NCI-H146 (cell line): ENCODE results near the gene TRIM46.

Source experiments
- DNase-seq: peaks from one replicate; lab custom pipeline; 2025; lab: John Stamatoyannopoulos, UW

Gene TRIM46

GRCh38 chr1:155173478-155174323, at the start of gene TRIM46:
Gene TRIM46, plus strand, starts transcription at chr1:155173849. Its CDS starts 118 bp downstream, at chr1:155173967.
- DNase-seq, result peak; percentile 89

- DNase-seq, result no peak
Measured at GRCh38 chr1:155124503-155125463, 48.9 kb upstream of the TRIM46 start.

GRCh38 chr1:155125511-155125945, 48.1 kb upstream of the TRIM46 start:
- DNase-seq, result no peak

GRCh38 chr1:155125946-155126555, 47.6 kb upstream of the TRIM46 start:
- peak; percentile 68 for DNase-seq

- peak; percentile 40 for DNase-seq
Measured at GRCh38 chr1:155126556-155127104, 47.0 kb upstream of the TRIM46 start.

- peak; percentile 39 for DNase-seq
Measured at GRCh38 chr1:155127105-155127966, 46.3 kb upstream of the TRIM46 start, which contains the start of gene EFNA1. Gene EFNA1, plus strand, starts transcription at chr1:155127876. Its CDS starts 102 bp downstream, at chr1:155127978.

GRCh38 chr1:155127967-155128754, 45.5 kb upstream of the TRIM46 start:
- no peak for DNase-seq

GRCh38 chr1:155128755-155129473, 44.7 kb upstream of the TRIM46 start:
- no peak for DNase-seq

- no peak for DNase-seq
Measured at GRCh38 chr1:155130272-155131006, 43.2 kb upstream of the TRIM46 start.

- no peak for DNase-seq
Measured at GRCh38 chr1:155131285-155131684, 42.4 kb upstream of the TRIM46 start.

GRCh38 chr1:155131856-155132255, 41.8 kb upstream of the TRIM46 start:
- no peak for DNase-seq

GRCh38 chr1:155133799-155134281, 39.8 kb upstream of the TRIM46 start:
- DNase-seq, result no peak

- no peak for DNase-seq
Measured at GRCh38 chr1:155134322-155134721, 39.3 kb upstream of the TRIM46 start.

GRCh38 chr1:155134880-155135414, 38.7 kb upstream of the TRIM46 start:
- peak; percentile 77 for DNase-seq

GRCh38 chr1:155135415-155136028, 38.1 kb upstream of the TRIM46 start, which contains the start of gene SLC50A1:
Gene SLC50A1, plus strand, starts transcription at chr1:155135852. Its CDS starts 60 bp downstream, at chr1:155135912.
- peak; percentile 93 for DNase-seq

GRCh38 chr1:155136748-155137147, 36.9 kb upstream of the TRIM46 start:
- DNase-seq, result no peak

GRCh38 chr1:155137154-155137949, 36.3 kb upstream of the TRIM46 start:
- no peak for DNase-seq
